ENCODE data around the gene KCNIP1. TPM values are rescaled to one million over a fixed set of nuclear protein-coding genes. Genes with fewer than 3 reads are reported as not detected.

The KCNIP1 gene
- total and polyA plus RNA-seq, 11 donors = 0.52 to 1.3 (median 1.2) TPM; not detected in 8

DNA sequence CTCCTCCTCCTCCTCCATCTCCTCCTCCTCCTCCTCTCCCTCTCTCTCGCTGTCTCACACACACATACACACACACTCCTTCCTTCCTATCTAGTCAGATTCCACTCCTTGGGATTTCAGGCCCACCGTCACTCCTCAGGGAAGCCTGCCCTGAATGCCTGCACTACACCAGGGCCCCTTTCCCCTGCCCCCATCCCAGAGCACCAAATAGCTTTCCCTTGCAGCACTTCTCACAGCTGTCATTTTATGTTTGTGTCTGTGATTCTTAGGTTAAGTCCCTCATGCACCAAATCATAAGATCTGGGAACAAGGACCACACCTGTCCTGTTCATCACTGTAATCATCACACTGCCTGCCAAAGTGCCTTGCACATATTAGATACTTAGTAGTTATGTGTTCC, 193.2 kb downstream of the KCNIP1 start:
- DNase-seq (no peak), ATAC-seq (no peak)
- Histone ChIP-seq H3K36me3 (no peaks in the 10 kb centered on the region), H3K27me3 (peaks cover 0 to 42% (median 0%) of the 10 kb centered on the region in 9 donors), H3K9me3 (no peaks in the 10 kb centered on the region), H3K4me1 (no peaks in the 10 kb centered on the region), H3K27ac (no peak overlapping the region), H3K4me3 (no peak overlapping the region)
- 57 to 65% (median 60%) methylated on average over 2 of the region's 2 CpGs for WGBS, 4 donors
- no peak for TF ChIP-seq CTCF (IDR thresholded peaks at IDR 0.05)
- TF ChIP-seq POLR2A (IDR thresholded peaks at IDR 0.05) = no peak
- intact Hi-C loops (cut with DNase I) = no loop called here

GRCh38 chr5:170700503-170700902, 196.7 kb downstream of the KCNIP1 start:
- no peak for ATAC-seq
- intact Hi-C loops (cut with DNase I) = no loop called here

GRCh38 chr5:170701334-170701733, 197.5 kb downstream of the KCNIP1 start:
- H3K9me3 ChIP-seq = no peaks in the 10 kb centered on the region
- intact Hi-C loops (cut with DNase I) = no loop called here
- ATAC-seq (no peak), DNase-seq (no peak)
- no peaks in the 10 kb centered on the region for H3K4me1 ChIP-seq
- TF ChIP-seq POLR2A (IDR thresholded peaks at IDR 0.05) (no peak), CTCF (IDR thresholded peaks at IDR 0.05) (no peak)
- no peak overlapping the region for H3K27ac ChIP-seq
- H3K4me3 ChIP-seq = no peak overlapping the region
- WGBS, 4 donors = 59 to 68% (median 66%) methylated on average over 6 of the region's 6 CpGs
- peaks cover 0 to 10% (median 0%) of the 10 kb centered on the region in 9 donors for H3K27me3 ChIP-seq
- H3K36me3 ChIP-seq = no peaks in the 10 kb centered on the region

More at GRCh38 chr5:170700503-170700902, 196.7 kb downstream of the KCNIP1 start:
- no peak overlapping the region for H3K4me3 ChIP-seq
- H3K27ac ChIP-seq = no peak overlapping the region
- no peak for TF ChIP-seq POLR2A (IDR thresholded peaks at IDR 0.05)
- no peak for TF ChIP-seq CTCF (IDR thresholded peaks at IDR 0.05)
- H3K4me1 ChIP-seq = no peaks in the 10 kb centered on the region
- no peaks in the 10 kb centered on the region for H3K9me3 ChIP-seq
- peaks cover 0 to 10% (median 0%) of the 10 kb centered on the region in 9 donors for H3K27me3 ChIP-seq
- H3K36me3 ChIP-seq = no peaks in the 10 kb centered on the region
- WGBS, 4 donors = 83 to 92% (median 89%) methylated on average over 5 of the region's 5 CpGs
- DNase-seq = no peak

DNA sequence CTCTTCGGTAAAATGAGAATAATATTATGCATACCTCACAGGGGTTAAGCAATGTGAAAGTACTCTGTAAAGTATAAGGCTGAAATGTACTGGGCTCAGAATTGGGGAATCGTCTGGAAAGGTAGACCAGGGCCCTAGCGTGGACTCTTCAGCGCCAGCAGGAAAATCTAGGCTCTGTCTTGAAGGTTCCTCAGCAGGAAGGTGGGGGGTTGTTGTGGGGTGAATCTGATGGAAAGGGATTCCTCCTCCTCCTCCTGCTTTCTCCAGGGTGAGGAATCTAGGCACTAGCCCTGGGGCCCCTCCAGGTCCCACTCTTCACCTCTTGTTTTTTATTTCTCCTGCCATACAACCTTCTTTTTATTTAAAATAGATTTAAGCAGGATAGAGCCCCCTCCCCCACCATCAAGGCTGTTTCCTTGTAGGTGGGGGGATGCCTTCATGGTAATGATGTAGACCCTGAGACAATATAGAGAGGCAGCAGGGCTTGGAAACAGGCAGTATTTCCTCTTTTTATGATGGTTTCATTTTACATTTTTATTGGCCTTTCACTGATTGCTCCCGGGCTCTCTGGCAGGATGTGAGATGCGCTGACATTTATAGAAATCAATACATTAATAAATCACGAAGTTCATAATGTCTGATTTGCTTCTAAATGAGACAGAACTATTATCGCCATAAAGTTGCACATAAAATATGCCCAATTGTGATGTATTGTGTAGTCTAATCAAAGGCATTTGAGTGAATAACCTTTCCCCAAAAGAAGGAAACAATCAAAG, 200.8 kb downstream of the KCNIP1 start:
- TF ChIP-seq POLR2A (IDR thresholded peaks at IDR 0.05) = no peak
- TF ChIP-seq CTCF (IDR thresholded peaks at IDR 0.05) = no peak
- WGBS, 4 donors = 73 to 84% (median 82%) methylated on average over 7 to 8 of the region's 8 CpGs
- H3K36me3 ChIP-seq = no peaks in the 10 kb centered on the region
- H3K27ac ChIP-seq = no peak overlapping the region
- ATAC-seq (no peak), DNase-seq (no peak)
- intact Hi-C loops (cut with DNase I) = no loop called here
- peaks cover 0 to 5% (median 0%) of the 10 kb centered on the region in 12 donors for H3K9me3 ChIP-seq
- H3K4me3 ChIP-seq = no peak overlapping the region
- H3K4me1 ChIP-seq = no peaks in the 10 kb centered on the region
- peaks cover 0 to 6% (median 0%) of the 10 kb centered on the region in 9 donors for H3K27me3 ChIP-seq

Data from heart left ventricle (tissue), 16 donors.